GM18519 (cell line): ENCODE results near the gene EEF1E1.

Source experiments
- ATAC-seq: cut with Tn5 transposase; IDR thresholded peaks from one replicate; pipeline ENCODE4 v1.9.1; 2021; ENCODE audit warnings: mild to moderate bottlenecking, moderate library complexity; ENCODE audit not compliant: unreplicated experiment, low FRiP score

EEF1E1 gene

DNA sequence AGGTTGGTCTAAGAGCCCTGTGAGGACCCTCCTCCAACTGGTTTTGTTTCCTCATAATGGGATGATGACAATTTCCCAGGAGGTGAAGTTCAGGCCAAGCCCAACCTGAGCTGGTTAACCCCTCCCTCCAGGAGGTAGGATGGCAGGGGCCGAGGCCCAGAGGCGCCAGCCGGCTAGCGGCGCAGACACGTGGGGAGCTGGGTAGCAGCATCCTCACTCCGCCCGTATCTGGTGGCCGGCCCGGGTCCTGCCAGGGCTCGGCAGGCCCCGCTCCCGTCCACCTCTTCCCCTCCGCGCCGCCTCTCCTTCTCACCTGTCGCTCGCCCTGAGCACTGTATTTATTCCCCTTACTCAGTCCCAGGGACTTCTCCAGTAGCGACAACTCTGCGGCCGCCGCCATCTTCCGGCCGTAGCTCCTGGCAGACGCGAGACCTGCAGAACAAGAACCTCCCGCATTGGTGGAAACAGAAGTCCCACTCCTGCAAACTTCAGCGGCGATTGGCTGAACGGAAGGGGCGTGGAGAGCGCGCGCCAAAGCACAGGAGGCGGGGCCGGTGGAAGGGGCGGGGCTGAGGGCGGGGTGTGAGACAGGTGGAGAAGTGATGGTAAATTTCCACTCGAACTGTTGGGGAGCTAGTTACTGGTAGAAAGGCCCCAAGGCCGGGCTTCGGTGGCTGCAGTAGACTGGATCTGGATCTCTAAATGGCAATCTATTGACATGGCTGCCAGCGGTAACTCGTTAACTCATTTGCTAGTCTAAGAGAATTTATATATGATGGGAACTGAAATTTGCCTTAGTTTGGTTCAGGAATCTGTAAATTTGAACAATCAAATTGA, at the start of gene EEF1E1:
Gene EEF1E1, minus strand, starts transcription at position 427 of the 837 bp plus-strand sequence. Its CDS starts 27 bp downstream, at position 400.
- peak; percentile 98 for ATAC-seq

DNA sequence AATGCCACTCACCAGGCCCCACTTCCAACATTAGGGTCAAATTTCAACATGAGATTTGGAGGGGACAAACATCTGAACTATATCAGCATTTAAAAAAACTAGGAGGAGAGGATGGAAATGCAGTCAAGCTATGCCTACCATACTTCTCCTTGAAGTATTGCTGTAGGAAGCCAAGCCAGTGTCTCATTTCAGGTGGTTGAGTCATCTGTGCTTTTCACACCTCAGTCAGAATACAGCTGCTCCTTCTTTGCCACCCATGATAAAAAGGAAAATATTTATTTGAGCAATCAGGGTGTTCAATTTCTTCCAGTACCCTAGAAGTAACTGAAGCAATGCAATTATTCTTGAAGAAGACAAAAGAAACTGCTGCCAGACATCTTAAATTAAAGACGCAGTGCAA, 47.0 kb upstream of the EEF1E1 start:
- no peak for ATAC-seq

- ATAC-seq, result no peak
These were observed 41.6 kb upstream of the EEF1E1 start for GRCh38 chr6:8143945-8144344.

DNA sequence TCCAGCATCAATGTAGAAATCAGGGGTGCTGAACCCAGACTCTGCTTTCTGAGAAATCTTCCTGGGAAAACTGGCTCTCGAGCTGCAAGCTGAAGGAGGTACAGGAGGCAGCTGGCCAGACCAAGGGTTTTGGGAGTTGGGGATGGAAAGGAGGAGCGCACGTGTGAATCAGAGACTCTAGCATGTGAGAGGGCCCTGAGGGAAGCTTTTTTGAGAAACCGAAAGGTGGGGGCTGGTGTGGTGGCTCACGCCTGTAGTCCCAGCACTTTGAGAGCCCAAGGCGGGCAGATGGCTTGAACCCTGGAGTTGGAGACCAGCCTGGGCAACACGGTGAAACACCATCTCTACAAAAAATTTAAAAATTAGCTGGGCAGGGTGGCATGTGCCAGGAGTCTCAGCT, 37.1 kb upstream of the EEF1E1 start:
- ATAC-seq, result no peak

- ATAC-seq, result no peak
These were observed 35.2 kb upstream of the EEF1E1 start for GRCh38 chr6:8137529-8137939.

DNA sequence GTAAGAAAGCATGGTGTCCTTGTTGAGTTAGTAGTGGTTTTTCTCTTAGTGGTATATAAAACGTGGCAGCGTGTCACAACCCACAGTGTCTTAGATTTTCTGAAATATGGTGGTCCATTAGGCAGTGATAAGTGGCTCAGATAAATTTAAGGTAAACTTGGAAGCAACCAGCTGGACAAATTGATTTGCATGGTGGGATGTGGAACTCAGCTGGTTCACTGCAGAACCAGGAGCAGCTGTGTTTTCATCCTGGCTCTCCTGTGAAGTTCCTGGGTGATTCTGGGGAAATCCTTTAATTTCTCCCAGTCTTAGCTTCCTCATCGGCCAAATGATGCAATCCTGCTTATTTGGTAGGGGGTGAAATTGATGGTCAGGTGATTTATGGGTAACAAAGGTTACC, 32.9 kb upstream of the EEF1E1 start:
- ATAC-seq, result no peak

- no peak for ATAC-seq
These were observed 29.8 kb upstream of the EEF1E1 start for GRCh38 chr6:8132130-8132529.

GRCh38 chr6:8131265-8131897, 29.0 kb upstream of the EEF1E1 start:
- ATAC-seq, result no peak

GRCh38 chr6:8130399-8130798, 28.1 kb upstream of the EEF1E1 start:
- ATAC-seq, result no peak

DNA sequence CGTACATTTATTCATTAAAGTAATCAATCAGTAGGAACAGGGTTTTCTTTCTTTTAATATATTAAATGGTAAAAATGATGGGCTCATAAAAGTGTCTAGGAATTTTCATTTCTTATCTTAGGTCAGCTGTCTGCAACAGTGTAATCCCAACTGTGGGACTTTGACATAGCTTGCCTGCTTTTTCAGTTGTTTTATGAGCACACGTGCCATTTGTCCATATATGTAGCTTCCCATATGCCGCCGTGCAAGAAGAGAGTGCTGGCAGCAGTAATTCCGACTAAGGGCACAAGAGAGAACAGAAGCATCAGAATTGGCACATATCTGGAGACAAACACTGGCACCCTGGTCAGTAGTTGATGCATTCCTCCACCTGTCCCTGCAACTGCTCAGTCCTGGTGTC, 20.9 kb upstream of the EEF1E1 start:
- ATAC-seq, result no peak

GRCh38 chr6:8114956-8115355, 12.6 kb upstream of the EEF1E1 start:
- no peak for ATAC-seq

- ATAC-seq, result no peak
These were observed 10.8 kb upstream of the EEF1E1 start for GRCh38 chr6:8113131-8113654.

GRCh38 chr6:8110725-8111124, 8.4 kb upstream of the EEF1E1 start:
- ATAC-seq, result no peak

DNA sequence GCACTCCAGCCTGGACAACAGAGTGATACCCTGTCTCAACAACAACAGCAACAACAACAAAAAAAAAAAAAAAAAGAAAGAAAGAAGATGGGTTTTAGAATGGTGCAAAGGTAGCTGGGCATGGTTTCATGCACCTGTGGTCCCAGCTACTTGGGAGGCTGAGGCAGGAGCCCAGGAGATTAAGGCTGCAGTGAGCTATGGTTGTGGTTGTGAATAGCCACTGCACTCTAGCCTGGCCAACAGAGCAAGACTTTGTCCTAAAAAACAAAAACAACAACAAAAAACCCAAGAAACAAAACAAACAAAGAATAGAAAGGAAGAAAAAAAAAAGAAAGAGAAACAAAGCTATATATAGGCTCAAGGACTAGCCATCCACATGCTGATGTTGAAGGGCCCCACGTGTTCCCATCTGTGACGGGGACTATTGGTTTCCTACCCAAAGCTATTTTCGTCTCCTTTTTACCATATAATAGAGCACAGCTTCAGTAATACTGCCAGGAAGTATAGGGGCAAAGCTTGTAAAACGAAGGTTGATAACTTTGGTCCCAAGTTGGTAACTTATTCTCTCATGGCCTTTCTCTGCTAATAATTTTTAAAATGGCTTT, 7.9 kb upstream of the EEF1E1 start:
- no peak for ATAC-seq

GRCh38 chr6:8108759-8109539, 6.6 kb upstream of the EEF1E1 start:
- no peak for ATAC-seq

GRCh38 chr6:8108031-8108660, 5.8 kb upstream of the EEF1E1 start:
- no peak for ATAC-seq

DNA sequence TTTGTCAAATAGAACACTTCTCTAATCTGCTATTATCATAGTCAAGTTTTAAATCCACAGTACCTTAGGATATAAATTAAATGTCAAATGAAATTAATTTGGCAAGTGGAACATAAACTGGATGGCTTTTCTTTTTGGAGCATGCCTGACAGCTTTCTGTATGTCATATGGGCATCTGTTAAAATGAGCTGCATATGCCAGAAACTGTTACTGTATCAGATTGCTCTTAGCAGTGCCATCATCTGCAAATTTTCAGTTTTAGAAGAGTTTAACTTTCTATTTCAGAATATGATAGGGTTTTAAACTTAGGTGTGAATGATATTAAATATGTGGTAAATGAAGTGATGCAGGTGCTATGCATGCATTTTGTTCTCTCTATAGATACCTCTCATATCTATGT, 3.4 kb upstream of the EEF1E1 start:
- no peak for ATAC-seq

GRCh38 chr6:8103726-8104125, 1.4 kb upstream of the EEF1E1 start:
- ATAC-seq, result no peak

GRCh38 chr6:8100159-8100854, 2.0 kb downstream of the EEF1E1 start:
- no peak for ATAC-seq

GRCh38 chr6:8090650-8091049, 11.7 kb downstream of the EEF1E1 start:
- no peak for ATAC-seq
